GM03348 (cell line): Measurements from ENCODE around the gene FUOM.

Experiments
- DNase-seq: peaks from one replicate; pipeline ENCODE4 v3.0.0; 2012; ENCODE audit warnings: low spot score

Gene FUOM

DNA sequence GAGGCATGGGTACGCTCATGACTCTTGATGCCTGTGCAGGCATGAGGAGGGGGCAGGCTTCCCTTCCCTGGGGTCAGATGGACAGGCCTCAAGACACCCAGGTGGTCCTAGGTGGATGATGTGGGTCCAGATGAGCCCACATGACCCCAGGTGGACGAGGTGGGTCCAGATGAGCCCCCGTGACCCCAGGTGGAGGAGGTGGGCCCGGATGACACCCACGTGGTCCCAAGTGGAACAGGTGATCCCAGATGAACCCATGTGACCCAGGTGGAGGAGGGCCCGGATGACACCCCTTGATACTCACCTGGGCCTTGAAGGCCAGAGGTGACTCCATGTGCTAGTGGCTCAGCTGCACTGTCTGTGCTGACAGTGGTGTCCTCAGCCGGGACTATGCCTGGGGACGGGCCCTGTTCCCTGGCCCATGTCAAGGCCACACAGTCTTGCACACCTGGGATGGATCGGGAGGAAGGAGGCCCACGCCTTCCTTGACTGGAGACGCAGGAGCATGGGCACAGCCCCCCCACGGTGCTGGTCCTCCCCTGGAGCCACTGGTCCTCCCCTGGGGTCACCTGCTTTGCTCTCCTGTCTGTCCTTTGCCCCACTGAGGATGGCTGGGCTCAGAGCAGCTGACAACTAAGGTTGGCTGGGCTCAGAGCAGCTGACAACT, 7.4 kb downstream of the FUOM start:
- no peak for DNase-seq

DNA sequence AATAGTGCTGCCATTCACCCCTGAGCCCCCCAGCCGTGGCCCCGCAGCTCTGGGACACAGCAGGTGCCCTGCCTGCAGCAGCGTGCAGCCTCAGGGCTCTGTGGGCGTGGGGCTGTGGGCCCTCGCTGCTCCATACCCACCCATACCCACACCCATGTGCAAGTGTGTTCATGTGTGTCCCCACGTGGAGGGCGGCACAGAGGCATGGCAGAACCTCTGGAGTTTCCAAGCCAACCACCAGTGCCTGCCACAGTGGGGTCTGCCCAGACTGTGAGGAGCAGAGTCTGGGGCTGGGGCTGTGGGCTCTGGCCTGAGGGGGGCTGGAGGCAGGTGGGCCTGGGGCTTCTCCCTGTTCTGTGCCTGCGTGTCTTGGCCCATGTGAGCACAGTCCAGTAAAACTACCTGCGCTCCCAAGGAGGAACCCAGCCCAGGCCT, 8.2 kb downstream of the FUOM start:
- no peak for DNase-seq

DNA sequence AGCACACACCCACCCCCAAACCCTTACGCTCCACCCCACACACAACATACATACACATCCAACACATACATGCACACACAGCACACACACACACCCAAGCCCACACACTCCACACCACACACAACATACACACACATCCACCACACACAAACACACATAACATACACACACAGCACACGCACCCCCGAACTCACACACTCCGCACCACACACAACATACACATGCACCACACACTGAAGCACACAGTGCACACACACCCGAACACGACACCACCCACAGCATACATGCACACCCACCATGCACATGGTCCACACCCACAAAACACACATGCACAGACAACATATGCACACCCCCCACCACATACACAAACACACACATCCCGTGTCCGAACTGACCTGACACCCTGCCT, 8.7 kb downstream of the FUOM start:
- no peak for DNase-seq

DNA sequence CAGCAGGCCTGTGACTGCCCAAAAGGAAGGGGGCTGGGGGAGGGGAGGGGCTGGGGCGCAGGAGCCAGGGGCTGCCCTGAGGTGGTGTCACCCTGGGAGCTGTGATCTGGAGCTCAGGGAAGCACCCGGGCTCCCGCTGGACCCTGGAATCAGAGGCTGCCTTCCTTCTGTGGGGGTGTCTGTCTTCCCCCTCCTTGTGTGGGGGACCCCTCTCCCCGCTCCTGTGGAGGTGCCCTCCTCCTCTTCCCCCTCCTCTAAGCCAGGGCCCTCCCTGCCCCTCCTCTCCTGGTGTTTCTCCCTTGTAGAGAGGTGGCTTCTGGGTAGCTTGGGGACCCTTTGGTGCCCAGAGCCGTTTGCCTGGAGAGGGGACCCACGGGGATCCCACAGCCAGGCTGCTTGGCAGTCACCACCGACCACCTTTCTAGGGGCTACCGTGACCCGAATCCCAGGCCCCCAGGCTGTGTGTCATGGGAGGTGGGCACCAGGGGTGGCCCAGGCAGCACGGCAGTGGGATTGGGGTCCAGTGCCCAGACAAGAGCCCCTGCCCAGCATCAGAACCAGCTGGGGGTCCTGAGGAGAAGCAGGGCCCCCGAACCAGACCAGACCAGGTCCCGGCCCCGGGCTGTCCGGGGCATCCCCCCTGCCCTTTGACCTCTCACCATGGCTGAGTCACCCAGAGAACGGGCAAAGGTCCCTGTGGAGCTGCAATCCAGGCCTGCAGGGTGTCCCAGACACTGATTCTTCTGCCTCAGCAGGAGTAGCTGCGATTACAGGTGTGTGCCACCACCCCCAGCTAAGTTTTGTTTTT, 9.9 kb downstream of the FUOM start:
- DNase-seq, result no peak

DNA sequence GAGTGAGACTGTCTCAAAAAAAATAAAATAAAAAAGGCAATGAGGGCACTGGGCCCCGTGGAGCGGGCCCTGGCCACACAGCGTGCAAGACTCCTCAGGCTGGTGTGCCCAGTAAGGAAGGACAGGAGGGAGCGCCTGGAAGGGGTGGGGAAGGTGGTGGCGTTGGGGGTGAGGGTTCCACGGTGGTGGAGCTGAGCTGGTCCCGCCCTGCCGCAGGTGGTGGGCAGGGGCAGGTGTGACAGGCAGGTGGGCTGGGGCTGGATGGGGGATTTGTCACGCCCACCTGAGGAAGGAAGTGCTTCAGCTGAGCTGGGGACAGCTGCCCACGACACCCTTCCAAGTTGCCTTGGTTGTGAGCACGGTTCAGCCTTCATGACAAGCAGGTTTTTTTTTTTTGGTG, 11.4 kb downstream of the FUOM start:
- no peak for DNase-seq

GRCh38 chr10:133344236-133344635, 13.6 kb downstream of the FUOM start:
- no peak for DNase-seq

- DNase-seq, result no peak
Observed at GRCh38 chr10:133343558-133343957, 14.3 kb downstream of the FUOM start.

DNA sequence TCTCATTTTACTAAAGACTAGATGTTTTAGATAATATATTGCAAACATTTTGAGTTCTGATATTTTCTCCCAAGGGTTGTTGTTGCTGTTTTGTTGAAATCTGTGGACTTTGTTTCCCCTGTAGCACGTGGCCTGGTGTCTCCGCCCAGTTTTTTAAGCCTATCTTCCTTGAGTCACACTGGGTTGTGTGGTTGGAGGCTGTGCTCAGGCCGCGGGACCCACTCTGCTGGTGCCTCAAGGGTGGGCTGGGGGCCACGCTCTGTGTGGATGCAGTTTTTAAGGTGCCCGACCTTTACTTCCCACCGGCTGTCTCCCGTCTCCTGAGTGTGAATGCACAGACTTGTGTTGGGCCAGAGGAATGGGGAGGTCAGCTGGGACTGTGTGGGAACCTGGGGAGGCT, 14.9 kb downstream of the FUOM start:
- DNase-seq, result no peak

DNA sequence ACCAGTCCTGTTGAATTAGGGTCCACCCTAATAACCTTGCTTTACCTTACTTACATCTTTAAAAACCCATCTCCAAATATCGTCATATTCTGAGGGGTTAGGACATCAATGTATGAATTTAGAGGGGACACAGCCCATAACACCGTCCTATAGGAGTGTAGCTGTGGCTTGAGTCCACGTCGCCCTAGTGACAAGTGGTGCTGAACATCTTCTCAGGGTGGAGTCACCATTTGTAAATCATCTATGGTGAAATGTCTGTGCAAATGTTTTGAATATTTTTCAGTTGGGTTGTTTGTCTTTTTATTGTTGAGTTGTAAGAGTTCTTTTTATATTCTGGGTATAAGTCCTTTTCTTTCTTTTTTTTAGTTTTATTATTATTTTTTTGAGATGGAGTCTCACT, 15.8 kb downstream of the FUOM start:
- no peak for DNase-seq

DNA sequence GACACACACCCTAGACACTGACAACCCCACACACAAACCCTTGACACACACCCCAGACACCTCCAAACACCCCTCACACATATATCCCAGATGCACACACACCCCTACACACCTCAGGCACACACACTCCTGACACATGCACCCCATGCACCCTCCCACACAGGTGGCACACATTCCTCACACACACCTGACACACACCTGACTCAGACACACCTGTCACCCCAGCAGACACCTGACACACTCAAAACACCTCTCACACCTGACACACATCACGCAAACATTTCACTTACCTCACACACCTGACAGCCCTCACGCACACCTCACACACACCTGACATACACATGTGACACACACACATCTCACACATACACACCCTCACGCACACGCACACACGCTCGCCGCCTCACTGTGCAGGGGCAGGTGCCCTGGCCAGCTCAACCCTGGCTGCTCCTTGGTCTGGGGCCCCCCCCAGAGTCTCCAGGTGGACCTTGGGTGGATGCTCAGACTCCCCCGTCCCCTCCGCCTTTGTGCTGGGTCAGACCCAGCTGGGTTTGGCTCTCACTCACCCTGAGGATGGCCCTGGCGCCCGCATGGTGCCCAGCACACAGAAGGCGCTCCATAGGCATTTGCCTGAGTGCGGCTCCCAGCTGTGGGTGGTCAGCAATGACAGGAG, 18.0 kb downstream of the FUOM start:
- DNase-seq, result no peak

DNA sequence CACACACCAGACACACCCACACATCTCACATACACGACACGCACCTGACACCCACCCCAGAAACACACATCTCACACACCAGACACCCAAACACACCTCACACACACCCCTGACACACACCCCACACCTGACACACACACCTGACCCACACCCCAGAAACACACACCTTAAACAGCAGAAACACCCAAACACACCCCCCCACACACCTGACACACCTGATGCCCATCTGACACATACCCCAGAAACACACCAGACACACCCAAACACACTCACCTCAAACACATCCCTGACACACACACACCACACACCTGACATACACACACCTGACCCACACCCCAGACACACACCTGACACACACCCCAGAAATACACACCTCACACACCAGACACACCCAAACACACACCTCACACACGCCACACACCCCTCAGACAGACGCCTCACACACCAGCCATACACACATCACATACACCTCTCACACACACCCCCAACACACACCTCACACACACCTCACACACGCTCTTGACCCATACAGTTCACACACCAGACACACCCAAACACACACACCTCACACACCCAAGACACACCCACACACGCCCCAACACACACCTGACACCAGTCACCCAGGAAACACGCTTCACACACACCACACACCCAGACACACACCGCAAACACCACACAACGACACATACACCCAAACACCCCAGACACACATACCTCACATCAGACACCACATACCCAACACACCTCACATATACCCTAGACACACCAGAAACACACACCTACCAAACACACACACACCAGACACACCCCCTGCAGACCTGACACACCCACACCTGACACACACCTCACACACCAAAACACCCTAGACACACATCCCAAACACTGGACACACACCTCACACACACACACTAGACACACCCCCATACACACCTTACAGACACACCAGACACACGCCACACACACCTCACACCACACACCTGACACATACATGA, 19.4 kb downstream of the FUOM start:
- no peak for DNase-seq

DNA sequence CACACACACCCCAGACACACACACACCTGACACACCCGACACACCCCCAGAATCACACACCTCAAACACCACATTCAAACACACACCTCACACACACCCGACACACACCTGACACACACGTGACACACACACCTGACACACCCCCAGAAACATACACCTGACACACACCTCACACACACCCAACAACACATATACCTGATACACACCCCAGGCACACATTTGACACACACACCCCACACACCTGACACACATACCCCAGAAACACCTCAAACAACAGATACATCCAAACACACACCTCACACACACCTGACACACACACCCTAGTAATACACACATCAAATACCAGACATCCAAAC, 20.5 kb downstream of the FUOM start:
- DNase-seq, result no peak

DNA sequence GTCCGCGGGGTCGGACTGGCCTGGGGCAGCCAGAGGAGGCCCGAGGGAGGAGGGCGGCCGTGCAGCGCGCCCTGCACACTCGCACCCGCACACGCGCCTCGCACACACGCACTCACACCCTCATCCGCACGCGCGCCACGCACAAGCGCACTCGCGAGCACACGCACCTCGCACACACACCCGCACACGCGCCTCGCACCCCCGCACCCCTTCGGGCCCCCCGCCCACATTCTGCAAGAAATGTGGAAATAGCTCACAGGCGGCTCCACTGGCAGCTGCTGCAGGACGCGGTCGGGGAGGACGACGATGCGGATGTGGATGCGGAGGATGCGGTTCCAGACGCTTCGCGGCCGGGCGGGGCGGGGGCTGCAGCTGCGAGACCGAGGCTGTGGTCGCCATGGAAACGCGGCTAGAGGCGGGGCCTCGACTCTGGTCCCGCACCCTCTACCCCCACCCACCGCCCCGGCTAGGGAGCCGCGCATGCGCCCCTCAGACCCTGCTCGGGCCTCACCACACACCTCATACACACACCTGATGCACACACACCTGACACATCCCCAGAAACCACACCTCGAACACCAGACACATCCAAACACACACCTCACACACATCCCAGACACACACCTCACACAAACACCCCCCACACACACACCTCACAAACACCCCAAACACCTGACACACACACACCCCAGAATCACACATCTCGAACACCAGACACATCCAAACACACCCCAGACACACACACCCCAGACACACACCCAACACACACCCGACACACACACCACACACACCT, 21.0 kb downstream of the FUOM start, which contains the start of gene CALY:
Gene CALY, minus strand, starts transcription at position 320 of the 793 bp plus-strand sequence. CDS start 7,907 bp downstream, outside the sequence.
- no peak for DNase-seq

DNA sequence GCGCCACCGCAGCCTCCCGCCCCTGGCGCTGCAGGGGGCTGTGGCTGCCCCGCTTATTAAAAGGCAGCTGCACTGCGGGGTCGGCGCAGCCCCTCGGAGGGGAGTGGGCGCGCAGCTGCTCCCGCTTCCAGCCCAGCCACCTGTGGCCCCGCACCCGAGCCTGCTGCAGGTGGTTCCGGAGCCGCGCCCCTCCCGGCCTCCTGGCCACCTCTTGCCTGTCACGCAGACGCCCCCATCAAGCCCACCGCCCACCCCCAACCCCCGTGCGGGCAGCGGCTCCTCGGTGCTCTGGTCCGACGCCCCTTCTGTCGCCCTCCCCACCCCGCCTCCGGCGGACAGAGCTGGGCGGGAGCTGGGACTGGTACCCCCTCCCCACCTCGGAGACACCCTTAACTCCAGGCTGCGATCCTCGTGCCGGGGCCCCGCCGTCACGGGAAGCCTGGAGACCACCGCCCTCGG, 21.7 kb downstream of the FUOM start:
- no peak for DNase-seq

DNA sequence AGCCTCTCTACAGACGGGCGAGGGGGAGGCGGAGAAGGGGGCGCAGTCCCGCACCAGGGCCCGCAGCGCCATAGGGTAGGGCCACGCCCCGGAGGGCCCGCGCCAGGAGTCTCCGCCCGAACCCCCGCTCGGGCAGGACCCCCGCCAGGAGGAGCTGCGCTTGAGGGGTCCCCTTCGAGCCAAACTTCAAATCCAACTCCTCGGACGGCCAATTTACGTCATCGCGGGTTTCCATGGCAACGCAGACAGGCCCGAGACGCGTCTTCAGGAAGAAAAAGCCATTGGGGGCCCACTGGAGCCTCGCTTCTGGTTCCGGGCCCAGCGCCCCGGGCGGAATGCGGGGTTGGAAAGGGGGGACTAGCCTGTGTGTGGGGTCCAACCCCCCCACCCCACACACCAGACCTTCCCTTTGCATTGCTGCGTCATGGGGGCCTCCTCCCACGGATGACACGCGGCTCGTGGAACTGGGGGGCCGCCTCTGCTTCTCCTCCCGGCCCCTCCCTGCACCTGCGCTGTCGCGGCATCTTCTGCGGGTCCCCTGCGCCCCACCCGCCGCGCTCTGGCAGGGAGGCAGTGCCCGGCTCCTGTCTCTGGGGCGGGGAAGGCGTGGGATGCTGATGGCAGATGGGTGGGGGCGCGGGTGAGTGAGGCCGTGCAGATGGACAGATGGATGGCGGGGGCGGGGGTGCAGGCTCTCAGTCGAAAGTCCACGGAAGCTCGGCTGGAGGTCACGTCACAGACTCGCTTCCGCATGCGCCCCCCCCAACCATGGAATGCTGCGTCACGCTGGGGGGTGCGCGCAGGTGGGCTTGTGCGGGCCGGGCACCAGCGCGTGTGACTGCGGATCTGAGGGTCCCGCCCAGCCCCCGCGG, 22.3 kb downstream of the FUOM start:
- DNase-seq, result peak; percentile 64

- peak; percentile 43 for DNase-seq
Observed at GRCh38 chr10:133334503-133335245, 23.1 kb downstream of the FUOM start.

DNA sequence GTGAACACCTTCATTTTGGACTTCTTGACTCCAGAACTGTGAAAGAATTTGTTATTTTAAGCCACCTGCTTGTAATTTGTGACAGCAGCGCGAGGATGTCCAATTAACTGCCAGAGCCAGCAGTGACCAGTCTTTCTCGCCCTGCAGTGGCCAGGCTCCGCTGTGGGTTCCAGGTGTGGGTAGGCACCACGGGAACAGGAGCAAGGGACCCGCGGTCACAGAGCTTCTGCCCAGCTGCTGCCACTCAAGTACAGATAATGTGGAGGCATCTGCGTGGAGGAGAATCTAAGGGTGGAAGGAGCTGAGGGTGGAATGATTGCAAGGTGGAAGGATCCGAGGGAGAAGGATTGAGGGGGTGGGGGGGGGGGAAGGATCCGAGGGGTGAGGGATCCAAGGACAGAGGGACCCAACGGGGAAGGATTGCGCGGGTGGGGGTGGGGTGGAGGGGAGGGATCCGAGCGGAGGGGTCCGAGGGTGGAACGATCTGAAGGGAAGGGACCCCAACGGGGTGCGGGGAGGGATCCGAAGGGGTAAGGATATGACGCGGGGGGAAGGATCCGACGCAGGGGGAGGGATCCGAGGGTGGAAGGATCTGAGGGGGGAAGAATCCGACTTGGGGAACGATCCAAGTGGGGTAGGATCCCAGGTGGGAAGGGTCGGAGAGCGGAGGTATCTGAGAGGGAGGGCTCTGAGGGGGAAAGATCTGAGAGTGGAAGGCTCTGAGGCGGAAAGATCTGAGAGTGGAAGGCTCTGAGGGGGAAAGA, 24.7 kb downstream of the FUOM start:
- no peak for DNase-seq

DNA sequence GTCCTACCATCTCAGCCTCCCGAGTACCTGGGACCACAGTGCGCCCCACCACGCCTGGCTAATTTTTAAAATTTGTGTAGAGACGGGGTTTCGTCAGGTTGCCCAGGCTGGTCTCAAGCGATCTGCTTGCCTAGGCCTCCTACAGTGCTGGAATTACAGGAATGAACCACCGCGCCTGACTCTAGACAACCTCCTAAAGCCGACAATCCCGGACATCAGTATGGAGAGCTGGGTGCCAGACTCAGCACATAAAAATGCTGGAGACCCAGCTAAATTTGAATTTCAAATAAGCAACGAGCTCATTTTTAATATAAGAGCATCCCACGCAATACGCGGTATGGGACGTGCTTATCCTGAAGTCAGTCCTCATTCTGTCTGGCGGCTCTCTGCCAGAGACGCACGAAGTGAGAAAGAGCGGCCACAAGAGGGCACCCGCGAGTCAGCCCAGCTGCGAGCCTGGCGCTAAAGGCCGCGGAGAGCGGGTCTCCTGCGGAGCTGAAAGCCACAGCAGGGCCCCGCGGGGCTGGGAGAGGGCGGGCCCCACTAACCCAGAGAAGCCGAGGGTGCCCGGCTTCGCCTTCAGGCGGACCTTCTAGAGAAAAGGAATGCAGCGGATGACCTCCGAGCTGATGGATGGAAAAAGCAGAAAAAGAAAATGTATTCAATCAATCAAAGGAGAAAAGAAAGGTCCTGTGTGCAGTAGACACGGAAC, 28.2 kb downstream of the FUOM start:
- peak; percentile 91 for DNase-seq
